Activated CD8-positive, alpha-beta T cell treated with anti-CD3 and anti-CD28 coated beads for 36 hours (primary cell): ENCODE measurements around the gene CCDC92. TPM values are rescaled to one million over a fixed set of nuclear protein-coding genes. Genes with fewer than 3 reads are reported as not detected.

Source experiments
- ATAC-seq: fragments of 200-7000 bp; cut with Tn5 transposase; one replicate; pipeline ENCODE4 v1.10.0; 2021; ENCODE audit warnings: mild to moderate bottlenecking, moderate library complexity
- CTCF ChIA-PET: fragments of 350-600 bp; sonication (Branson Sonifier 250); formaldehyde crosslinking; loops from one replicate; lab custom pipeline; 2021; ENCODE audit warnings: antibody characterized with exemption; lab: Charles Lee
- POLR2A ChIA-PET: fragments of 350-600 bp; sonication (Branson Sonifier 250); formaldehyde crosslinking; loops from one replicate; lab custom pipeline; 2021; ENCODE audit warnings: antibody characterized with exemption; lab: Charles Lee
- DNase-seq: peaks from one replicate; pipeline ENCODE4 v3.0.0-alpha.2; 2020
- H3K27ac Mint-ChIP-seq: one replicate; pipeline ENCODE4 v1.8.0; 2021; ENCODE audit warnings: mild to moderate bottlenecking, mixed read lengths
- H3K27me3 Mint-ChIP-seq: one replicate; pipeline ENCODE4 v1.8.0; 2021; ENCODE audit warnings: mixed read lengths
- H3K36me3 Mint-ChIP-seq: one replicate; pipeline ENCODE4 v1.8.0; 2021; ENCODE audit warnings: low read depth, mixed read lengths
- H3K4me1 Mint-ChIP-seq: one replicate; pipeline ENCODE4 v1.8.0; 2021; ENCODE audit warnings: low read depth, mixed read lengths
- H3K4me3 Mint-ChIP-seq: one replicate; pipeline ENCODE4 v1.8.0; 2021; ENCODE audit warnings: mild to moderate bottlenecking, moderate library complexity, mixed read lengths
- H3K9me3 Mint-ChIP-seq: one replicate; pipeline ENCODE4 v1.8.0; 2021; ENCODE audit warnings: mixed read lengths
- intact Hi-C: fragments of 100-400 bp; cut with micrococcal nuclease; formaldehyde crosslinking; loops from one replicate; pipeline ENCODE4 v1.10.0; 2022
- total RNA-seq, 2 experiments: library from RNA; stranded (reverse); gene quantifications; one replicate each; pipeline ENCODE4 v1.2.3, GENCODE V29; 2021
- TF ChIP-seq, protein P1 (sequence below): fragments of 200-600 bp; IDR thresholded peaks from one replicate; pipeline ENCODE4 v1.8.0; 2022; ENCODE audit warnings: antibody characterized with exemption, mild to moderate bottlenecking

CCDC92 gene
- total RNA-seq, 2 experiments from 2014 or later, result 4.0 to 6.2 TPM

GRCh38 chr12:123892853-123893252 lies 79.8 kb downstream of the CCDC92 start:
- no peaks in the 10 kb centered on the region for H3K4me1 Mint-ChIP-seq
- POLR2A ChIA-PET, result no interaction called here
- H3K27me3 Mint-ChIP-seq, result no peaks in the 10 kb centered on the region
- DNase-seq, result no peak
- ATAC-seq, result no peak
- TF ChIP-seq, protein P1, sequence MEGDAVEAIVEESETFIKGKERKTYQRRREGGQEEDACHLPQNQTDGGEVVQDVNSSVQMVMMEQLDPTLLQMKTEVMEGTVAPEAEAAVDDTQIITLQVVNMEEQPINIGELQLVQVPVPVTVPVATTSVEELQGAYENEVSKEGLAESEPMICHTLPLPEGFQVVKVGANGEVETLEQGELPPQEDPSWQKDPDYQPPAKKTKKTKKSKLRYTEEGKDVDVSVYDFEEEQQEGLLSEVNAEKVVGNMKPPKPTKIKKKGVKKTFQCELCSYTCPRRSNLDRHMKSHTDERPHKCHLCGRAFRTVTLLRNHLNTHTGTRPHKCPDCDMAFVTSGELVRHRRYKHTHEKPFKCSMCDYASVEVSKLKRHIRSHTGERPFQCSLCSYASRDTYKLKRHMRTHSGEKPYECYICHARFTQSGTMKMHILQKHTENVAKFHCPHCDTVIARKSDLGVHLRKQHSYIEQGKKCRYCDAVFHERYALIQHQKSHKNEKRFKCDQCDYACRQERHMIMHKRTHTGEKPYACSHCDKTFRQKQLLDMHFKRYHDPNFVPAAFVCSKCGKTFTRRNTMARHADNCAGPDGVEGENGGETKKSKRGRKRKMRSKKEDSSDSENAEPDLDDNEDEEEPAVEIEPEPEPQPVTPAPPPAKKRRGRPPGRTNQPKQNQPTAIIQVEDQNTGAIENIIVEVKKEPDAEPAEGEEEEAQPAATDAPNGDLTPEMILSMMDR, result no peak
- CTCF ChIA-PET, result no interaction called here
- H3K27ac Mint-ChIP-seq, result no peak overlapping the region
- H3K36me3 Mint-ChIP-seq, result no peaks in the 10 kb centered on the region
- no peaks in the 10 kb centered on the region for H3K9me3 Mint-ChIP-seq
- H3K4me3 Mint-ChIP-seq, result no peak overlapping the region
- intact Hi-C loops, result no loop called here

GRCh38 chr12:123892180-123892559 lies 80.5 kb downstream of the CCDC92 start:
- CTCF ChIA-PET, result no interaction called here
- Mint-ChIP-seq H3K9me3 (no peaks in the 10 kb centered on the region), H3K4me3 (no peak overlapping the region), H3K27me3 (no peaks in the 10 kb centered on the region), H3K36me3 (no peaks in the 10 kb centered on the region), H3K27ac (no peak overlapping the region), H3K4me1 (no peaks in the 10 kb centered on the region)
- no peak for DNase-seq
- TF ChIP-seq, protein P1, result no peak
- ATAC-seq, result no peak
- intact Hi-C loops, result no loop called here
- POLR2A ChIA-PET, result no interaction called here

DNA sequence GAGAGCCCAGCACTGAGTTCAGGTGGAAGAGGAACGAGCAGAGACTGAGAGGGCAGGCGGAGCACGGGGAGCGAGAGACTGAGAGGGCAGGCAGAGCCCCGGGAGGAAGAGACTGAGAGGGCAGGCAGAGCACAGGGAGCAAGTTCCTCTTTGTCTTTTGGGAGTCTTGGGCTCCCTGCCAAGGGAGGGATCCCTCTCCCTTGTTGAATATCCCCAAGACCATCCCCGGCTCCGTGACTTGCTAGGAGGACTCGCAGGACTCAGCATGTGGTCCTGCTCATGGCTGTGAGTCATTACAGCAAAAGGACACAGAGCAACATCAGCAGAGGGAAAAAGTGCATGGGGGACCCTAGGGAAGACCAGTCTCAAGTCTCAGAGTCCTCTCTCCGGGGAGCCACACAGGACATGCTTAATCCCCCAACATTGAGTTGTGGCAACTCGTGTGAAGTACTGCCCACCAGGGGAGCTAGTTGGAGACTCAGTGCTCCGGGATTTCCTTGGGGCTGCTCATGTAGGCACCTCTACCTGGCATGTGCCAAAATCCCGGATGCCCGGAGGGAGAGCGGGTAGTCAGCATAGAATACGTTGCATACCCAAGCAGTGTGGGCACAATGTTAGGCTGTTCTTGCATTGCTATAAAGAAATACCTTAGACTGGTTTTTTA lies 81.0 kb downstream of the CCDC92 start:
- Mint-ChIP-seq H3K4me1 (no peaks in the 10 kb centered on the region), H3K36me3 (no peaks in the 10 kb centered on the region), H3K9me3 (no peaks in the 10 kb centered on the region), H3K27me3 (no peaks in the 10 kb centered on the region), H3K4me3 (no peak overlapping the region), H3K27ac (no peak overlapping the region)
- ATAC-seq, result no peak
- TF ChIP-seq, protein P1, result no peak
- intact Hi-C loops, result no loop called here
- DNase-seq, result no peak
- CTCF ChIA-PET, result no interaction called here
- POLR2A ChIA-PET, result no interaction called here

DNA sequence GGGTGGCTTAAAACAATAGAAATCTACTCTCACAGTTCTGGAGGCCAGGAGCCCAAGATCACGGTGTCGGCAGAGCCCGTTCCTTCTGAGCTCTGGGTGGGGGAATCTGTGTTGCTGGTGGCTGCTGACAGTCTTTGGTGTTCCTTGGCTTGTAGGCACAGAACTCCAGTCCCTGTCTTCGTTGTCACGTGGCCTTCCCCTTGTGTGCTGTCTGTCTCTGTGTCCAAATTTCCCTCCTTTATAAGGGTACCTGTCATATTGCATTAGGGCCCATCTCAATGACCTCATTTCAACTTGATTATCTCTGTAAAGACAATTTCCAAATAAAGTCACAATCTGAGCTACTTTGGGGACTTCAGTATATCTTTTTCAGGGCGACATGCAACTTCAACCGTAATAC lies 81.6 kb downstream of the CCDC92 start:
- no peak overlapping the region for H3K4me3 Mint-ChIP-seq
- H3K4me1 Mint-ChIP-seq, result no peaks in the 10 kb centered on the region
- intact Hi-C loops, result no loop called here
- ATAC-seq (no peak), DNase-seq (no peak)
- ChIA-PET CTCF (no interaction called here), POLR2A (no interaction called here)
- H3K9me3 Mint-ChIP-seq, result no peaks in the 10 kb centered on the region
- no peak overlapping the region for H3K27ac Mint-ChIP-seq
- H3K27me3 Mint-ChIP-seq, result no peaks in the 10 kb centered on the region
- no peaks in the 10 kb centered on the region for H3K36me3 Mint-ChIP-seq
- TF ChIP-seq, protein P1, result no peak

DNA sequence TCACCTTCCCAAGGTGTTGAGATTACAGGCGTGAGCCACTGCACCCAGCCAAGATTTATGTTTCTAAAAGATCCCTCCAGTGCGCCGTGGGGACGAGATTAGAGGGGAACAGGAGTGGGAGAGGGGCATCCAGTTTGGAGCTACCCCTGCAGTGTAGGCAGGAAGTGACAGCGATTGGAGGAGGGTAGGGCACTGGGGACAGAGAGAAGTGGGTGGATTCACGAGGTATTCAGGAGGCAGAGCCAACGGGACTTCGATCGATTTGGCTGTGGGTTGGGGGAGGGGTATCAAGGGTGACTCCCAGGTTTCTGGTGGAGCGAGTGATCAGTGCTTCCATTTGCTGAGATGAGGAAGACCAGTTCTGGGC lies 82.1 kb downstream of the CCDC92 start:
- Mint-ChIP-seq H3K9me3 (no peaks in the 10 kb centered on the region), H3K27me3 (no peaks in the 10 kb centered on the region), H3K27ac (no peak overlapping the region), H3K4me1 (no peaks in the 10 kb centered on the region), H3K4me3 (no peak overlapping the region), H3K36me3 (no peaks in the 10 kb centered on the region)
- no peak for ATAC-seq
- POLR2A ChIA-PET, result no interaction called here
- CTCF ChIA-PET, result no interaction called here
- no peak for DNase-seq
- intact Hi-C loops, result no loop called here
- TF ChIP-seq, protein P1, result no peak
